Glutamatergic neuron (in vitro differentiated cells): ENCODE measurements around the gene KCP. TPM values are rescaled to one million over a fixed set of nuclear protein-coding genes. Genes with fewer than 3 reads are reported as not detected.

Source experiments
- DNase-seq: peaks from one replicate; pipeline ENCODE4 v3.0.0; 2022
- H3K27ac Mint-ChIP-seq: one replicate; pipeline ENCODE4 v1.8.0; 2020; ENCODE audit warnings: mild to moderate bottlenecking, mixed read lengths, inconsistent platforms; ENCODE audit not compliant: unreplicated experiment
- H3K27me3 Mint-ChIP-seq: one replicate; pipeline ENCODE4 v1.8.0; 2020; ENCODE audit warnings: mild to moderate bottlenecking, moderate library complexity, mixed read lengths, inconsistent platforms; ENCODE audit not compliant: unreplicated experiment
- H3K36me3 Mint-ChIP-seq: one replicate; pipeline ENCODE4 v1.8.0; 2020; ENCODE audit warnings: mild to moderate bottlenecking, mixed read lengths, inconsistent platforms; ENCODE audit not compliant: unreplicated experiment
- H3K4me1 Mint-ChIP-seq: one replicate; pipeline ENCODE4 v1.8.0; 2020; ENCODE audit warnings: mild to moderate bottlenecking, low read depth, mixed read lengths, inconsistent platforms; ENCODE audit not compliant: unreplicated experiment
- H3K4me3 Mint-ChIP-seq: one replicate; pipeline ENCODE4 v1.8.0; 2020; ENCODE audit warnings: mild to moderate bottlenecking, mixed read lengths, inconsistent platforms; ENCODE audit not compliant: unreplicated experiment
- H3K9me3 Mint-ChIP-seq: one replicate; pipeline ENCODE4 v1.8.0; 2020; ENCODE audit warnings: mild to moderate bottlenecking, moderate library complexity, mixed read lengths, inconsistent platforms; ENCODE audit not compliant: unreplicated experiment
- CTCF ChIP-seq: fragments of 200-600 bp; sonication (generic); IDR thresholded peaks from one replicate; pipeline ENCODE4 v1.5.0; 2021; ENCODE audit not compliant: partially characterized antibody, unreplicated experiment
- total RNA-seq: library from RNA; stranded (reverse); fragmentation: NEBNext Ultra II Directional; extraction: Animal tissue kit (Norgen Biotek cat#: 25700); gene quantifications from one replicate; pipeline ENCODE4 v1.2.1, GENCODE V29; 2021; ENCODE audit not compliant: unreplicated experiment

Gene KCP
- total RNA-seq, 1 donor from 2014 or later, result 2.2 TPM

DNA sequence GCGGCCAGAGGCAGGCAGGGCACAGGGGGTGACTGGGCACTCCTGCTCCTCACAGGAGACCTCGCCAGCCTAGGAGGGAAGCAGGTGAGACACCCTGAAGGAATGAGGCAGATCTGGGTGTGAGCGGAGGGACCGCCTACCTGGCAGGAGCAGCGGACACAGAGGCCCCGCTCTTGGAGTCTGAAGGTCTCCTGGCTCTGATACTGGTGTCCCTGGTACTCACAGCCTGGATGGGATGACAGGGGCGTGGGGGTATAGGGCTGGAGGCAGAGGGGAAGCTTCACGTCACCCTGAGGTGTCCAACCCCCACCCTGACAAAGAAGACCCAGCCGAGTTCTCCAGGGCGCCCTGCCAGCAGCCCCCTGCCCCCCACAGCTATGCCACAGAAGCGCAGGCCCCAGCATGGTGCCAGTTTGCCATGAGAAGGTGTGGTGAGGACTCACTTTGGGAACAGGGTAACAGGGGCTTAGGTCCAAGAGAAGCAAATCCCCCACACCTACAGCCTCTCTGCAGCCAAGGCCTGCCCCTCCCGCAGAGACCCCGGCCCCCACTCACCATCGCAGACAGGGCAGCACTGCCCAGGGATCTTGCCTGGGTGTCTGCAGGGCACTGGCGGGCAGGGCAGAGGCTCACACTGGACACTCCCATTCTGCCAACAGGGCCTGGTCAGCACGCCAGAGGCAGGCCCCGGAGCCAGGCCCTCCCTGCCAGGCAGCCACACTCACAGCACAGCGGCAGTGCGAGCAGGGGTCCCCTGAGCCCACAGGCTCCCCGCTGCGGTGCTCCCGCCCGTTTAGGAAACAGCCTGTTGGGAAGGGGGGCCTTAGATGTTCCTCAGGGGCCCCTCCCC, 17.0 kb downstream of the KCP start:
- Mint-ChIP-seq H3K27ac (no peak overlapping the region), H3K36me3 (peaks cover 10% of the 10 kb centered on the region), H3K27me3 (peaks cover 2% of the 10 kb centered on the region), H3K9me3 (peaks cover 6% of the 10 kb centered on the region), H3K4me3 (no peak overlapping the region), H3K4me1 (no peaks in the 10 kb centered on the region)
- TF ChIP-seq CTCF, result no peak
- DNase-seq, result no peak

- Mint-ChIP-seq H3K27ac (no peak overlapping the region), H3K9me3 (peaks cover 4% of the 10 kb centered on the region), H3K36me3 (peaks cover 8% of the 10 kb centered on the region), H3K27me3 (peaks cover 2% of the 10 kb centered on the region), H3K4me1 (no peaks in the 10 kb centered on the region), H3K4me3 (no peak overlapping the region)
- no peak for DNase-seq
- TF ChIP-seq CTCF, result no peak
Measured at GRCh38 chr7:128892521-128893250, 17.8 kb downstream of the KCP start.

GRCh38 chr7:128891942-128892269, 18.6 kb downstream of the KCP start:
- no peak overlapping the region for H3K4me3 Mint-ChIP-seq
- peaks cover 4% of the 10 kb centered on the region for H3K9me3 Mint-ChIP-seq
- DNase-seq, result no peak
- peaks cover 2% of the 10 kb centered on the region for H3K27me3 Mint-ChIP-seq
- peaks cover 6% of the 10 kb centered on the region for H3K36me3 Mint-ChIP-seq
- H3K4me1 Mint-ChIP-seq, result no peaks in the 10 kb centered on the region
- H3K27ac Mint-ChIP-seq, result no peak overlapping the region
- TF ChIP-seq CTCF, result no peak

- Mint-ChIP-seq H3K4me1 (no peaks in the 10 kb centered on the region), H3K9me3 (peaks cover 3% of the 10 kb centered on the region), H3K36me3 (peaks cover 4% of the 10 kb centered on the region), H3K4me3 (no peak overlapping the region), H3K27ac (no peak overlapping the region), H3K27me3 (no peaks in the 10 kb centered on the region)
- TF ChIP-seq CTCF, result no peak
- no peak for DNase-seq
Measured at GRCh38 chr7:128891110-128891941, 19.2 kb downstream of the KCP start.
